Cerebellar nuclear complex (tissue), 1 donor: Measurements from ENCODE around the gene NTN3.
"Not testable (repeated sequence)": the region's sequence is repeated elsewhere in the genome, so short reads cannot be mapped to it uniquely, and the experiment has no call there.

Experiments
- DNase-seq, 2 experiments: peaks; one replicate each; lab custom pipeline; 2025; lab: John Stamatoyannopoulos, UW

Gene NTN3

DNA sequence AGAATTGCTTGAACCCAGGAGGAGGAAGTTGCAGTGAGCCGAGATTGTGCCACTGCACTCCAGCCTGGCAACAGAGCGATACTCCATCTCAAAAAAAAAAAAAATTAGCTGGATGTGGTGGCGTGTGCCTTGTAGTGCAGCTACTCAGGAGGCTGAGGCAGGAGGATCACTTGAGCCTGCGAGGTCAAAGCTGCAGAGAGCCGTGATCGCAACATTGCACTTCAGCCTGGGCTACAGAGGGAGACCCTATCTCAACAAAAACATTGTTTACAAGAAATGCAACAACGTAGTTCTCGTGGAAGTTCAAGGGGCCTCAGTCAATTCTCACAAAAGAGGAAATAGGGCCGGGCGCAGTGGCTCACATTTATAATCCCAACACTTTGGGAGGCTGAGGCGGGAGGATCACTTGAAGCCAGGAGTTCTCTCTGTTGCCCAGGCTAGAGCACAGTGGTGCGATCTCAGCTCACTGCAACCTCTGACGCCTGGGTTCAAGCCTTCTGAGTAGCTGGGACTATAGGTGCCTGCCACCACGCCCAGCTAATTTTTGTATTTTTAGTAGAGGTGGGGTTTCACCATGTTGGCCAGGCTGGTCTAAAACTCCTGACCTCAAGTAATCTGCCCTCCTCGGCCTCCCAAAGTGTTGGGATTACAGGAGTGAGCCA lies 29.8 kb upstream of the NTN3 start:
- DNase-seq: not testable (repeated sequence)

DNA sequence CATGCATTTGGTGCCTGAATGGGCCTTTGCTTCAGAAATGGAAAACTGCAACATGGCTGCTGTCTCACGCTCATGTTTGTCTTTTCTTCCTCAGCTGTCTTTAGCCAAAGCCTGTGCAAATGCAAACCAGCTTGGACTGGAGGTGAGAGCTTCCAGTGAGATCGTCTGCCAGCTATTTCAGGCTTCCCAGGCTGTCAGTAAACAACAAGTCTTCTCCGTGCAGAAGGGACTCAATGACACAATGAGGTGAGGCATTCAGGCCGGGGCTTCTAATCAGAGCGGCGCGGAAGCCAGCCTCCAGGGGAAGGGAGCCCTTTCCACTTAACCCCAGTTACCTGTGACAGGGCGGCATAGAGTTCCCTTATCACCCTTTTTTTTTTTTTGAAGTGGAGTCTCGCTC lies 27.5 kb upstream of the NTN3 start:
- no peak for DNase-seq

DNA sequence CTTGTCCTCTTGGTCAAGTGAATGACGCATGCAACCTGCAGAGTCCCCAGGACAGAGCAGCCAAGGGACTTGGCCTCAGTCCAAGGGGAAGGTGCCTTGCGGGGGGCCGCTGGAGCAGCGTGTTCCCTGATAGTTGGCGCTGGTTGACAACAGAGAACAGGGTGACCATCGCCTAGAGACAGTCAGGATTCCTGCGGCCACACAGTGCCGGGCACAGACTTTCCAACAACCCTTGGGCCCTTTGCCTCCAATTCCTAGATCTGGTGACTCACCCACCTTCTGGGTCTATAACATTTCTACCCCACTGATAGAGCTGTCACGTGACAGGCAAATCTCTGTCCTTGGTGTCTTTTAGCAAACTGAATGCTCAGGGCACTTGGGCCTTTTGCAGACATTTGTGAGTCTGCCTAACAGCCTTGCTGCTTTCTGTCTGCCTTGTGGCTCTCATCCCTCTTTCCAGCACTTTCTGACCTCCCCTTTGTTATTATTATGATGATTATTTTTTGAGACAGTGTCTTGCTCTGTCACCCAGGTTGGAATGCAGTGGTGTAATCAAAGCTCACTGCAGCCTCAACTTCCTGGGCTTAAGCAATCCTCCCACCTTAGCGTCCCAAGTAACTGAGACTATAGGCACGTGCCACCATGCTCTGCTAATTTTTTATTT lies 23.0 kb upstream of the NTN3 start:
- no peak for DNase-seq

DNA sequence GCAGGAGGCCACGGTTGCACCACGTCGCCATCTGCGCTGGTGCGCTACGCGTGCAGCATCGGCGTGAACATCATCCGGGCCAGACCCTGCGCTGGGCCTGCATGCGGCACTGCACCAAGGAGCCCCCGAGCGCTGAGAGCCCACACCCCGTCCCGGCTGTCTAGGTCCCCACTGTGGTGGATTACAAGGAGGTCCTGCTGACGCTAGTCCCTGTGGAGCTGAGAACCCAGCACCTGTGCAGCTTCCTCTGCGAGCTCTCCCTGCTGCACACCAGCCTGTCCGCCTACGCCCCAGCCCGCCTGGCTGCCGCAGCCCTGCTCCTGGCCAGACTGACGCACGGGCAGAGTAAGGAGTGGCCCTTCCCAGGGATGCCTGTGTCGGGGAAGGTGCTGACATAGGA lies 22.0 kb upstream of the NTN3 start:
- no peak for DNase-seq

DNA sequence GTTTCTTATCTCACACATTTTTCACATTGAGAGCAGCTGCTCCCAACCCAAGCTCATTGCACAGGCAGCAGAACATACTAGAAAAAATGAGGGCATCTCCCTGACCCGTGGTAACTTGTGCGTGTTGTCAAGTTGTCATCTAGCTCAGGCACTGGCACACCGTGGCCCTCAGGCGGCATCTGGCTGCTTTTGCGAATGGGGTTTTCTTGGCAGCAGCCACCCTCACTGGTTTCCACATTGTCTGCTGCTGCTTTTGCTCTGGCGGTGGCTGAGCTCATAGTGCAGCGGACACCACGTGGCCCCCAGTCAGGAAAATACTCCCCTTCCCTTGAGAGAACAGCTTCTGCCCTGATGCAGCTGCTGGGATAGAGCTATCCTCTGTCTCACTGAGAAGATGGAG lies 20.6 kb upstream of the NTN3 start:
- DNase-seq: no peak

DNA sequence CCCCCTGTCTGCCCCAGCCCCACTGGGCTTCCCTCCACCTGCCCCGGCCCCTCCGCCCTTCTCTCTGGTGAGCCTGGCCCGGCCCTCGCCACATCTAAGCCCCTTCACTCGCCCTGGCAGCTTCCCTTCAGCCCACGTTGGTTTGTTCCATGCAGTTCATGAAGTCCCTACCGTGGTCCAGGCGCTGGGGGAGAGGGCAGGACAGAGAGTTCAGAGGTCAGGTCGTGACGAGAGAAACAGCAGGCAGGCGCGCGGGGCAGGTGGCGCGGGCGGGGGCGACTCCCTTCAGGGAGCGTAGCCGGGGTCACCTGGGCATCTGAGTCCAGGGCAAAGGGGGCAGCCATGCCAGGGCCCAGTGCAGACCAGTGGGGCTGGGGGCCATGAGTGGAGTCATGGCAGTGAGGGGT lies 20.1 kb upstream of the NTN3 start:
- no peak for DNase-seq

DNA sequence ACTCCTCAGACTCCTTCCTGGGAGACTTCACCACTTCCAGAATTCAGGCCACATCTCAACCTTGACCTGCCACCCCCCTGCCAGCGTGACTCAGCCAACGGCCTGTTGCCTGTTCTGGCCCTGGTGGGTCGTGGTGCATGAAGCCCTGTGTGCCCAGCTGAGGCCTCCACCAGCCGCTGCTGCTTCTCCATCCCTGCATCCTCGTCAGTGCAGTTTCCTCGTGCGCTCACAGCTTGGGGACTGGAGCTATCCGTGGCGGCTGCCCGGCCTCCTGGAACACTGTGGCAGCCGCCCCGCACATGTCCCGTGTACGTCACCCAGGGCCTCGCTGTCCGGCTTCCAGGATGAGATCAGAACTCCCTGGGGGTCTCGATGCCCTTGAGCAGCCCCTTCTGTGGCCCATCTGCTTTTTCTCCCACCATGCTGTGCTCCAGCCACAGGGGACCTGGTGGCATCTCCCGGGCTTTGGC lies 19.2 kb upstream of the NTN3 start:
- DNase-seq: no peak

DNA sequence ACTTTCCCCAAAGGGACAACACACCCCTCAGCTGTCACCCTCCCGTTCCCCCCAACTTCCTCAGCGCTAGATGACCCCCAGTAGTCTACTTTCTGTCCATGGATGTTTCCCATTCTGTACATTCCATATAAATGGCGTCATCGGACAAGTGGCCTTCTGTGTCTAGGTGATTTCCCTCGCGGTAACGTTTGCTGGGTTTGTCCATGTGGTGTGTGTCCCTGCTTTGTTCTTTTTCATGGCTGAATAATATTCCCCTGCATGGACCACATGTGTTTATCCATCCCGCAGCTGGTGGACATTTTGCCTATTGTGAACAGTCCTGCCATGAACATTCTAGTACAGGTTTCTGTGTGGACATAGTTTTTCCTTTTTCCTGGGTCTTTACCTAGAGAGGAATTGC lies 18.4 kb upstream of the NTN3 start:
- no peak for DNase-seq

DNA sequence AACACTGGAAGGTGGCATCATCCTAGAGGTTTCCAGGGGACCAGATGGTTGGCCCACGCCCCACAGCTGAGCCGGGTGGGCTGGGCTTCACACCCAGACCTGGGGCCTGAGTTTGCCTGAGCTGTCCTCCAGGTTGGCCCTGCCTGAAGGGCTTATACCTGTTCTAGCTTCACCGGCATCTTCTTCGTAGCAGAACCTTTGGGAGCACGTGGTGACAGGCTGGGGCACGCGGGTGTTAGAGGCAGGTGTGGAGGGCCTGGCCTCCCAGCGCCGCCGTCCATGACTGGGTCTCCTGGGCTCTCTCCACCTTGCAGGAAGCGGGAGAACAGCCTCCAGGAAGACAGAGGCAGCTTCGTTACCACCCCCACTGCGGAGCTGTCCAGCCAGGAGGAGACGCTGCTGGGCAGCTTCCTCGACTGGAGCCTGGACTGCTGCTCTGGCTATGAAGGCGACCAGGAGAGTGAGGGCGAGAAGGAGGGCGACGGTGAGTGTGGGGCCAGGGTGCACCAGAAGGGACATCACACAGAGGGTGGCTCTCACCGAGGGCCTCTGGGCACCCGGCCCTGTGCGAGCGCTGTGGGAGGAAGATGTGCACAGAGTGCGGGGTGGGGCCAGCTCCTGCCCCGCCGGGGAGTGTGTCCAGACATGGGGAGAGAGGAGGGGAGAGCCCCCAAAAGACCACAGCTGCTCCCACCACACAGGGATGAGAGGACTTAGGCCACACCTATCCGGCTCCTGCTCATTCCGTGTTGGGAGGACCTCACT lies 15.8 kb upstream of the NTN3 start:
- no peak for DNase-seq

DNA sequence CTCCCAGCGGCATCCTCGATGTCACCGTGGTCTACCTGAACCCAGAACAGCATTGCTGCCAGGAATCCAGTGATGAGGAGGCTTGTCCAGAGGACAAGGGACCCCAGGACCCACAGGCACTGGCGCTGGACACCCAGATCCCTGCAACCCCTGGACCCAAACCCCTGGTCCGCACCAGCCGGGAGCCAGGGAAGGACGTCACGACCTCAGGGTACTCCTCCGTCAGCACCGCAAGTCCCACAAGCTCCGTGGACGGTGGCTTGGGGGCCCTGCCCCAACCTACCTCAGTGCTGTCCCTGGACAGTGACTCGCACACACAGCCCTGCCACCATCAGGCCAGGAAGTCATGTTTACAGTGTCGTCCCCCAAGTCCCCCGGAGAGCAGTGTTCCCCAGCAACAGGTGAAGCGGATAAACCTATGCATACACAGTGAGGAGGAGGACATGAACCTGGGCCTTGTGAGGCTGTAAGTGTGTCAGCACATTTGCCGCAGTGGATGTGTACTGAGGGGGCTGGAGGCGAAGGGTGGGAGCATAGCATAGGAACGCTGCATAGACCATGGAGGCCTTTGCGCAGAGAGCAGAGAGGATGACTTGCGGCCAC lies 14.4 kb upstream of the NTN3 start:
- DNase-seq: no peak

DNA sequence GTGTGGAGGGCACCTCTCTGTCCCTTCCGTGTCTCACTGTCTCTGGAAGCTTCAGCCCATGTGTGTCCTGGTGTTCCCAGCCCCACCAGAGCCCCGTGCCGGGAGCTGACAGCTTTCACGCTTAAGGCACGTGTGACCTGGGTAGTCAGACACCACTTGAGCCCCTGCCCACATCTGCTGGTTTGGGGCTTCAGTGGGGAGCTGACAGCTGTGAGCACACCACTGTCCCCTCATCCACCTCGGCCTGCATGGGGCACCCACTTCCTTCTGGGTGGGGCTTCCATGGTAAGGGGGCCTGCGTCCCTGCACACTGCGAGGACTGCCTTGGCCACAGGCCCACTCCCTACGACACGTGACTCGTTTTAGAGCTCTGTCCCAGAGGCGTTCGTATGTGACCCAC lies 13.8 kb upstream of the NTN3 start:
- DNase-seq: no peak

DNA sequence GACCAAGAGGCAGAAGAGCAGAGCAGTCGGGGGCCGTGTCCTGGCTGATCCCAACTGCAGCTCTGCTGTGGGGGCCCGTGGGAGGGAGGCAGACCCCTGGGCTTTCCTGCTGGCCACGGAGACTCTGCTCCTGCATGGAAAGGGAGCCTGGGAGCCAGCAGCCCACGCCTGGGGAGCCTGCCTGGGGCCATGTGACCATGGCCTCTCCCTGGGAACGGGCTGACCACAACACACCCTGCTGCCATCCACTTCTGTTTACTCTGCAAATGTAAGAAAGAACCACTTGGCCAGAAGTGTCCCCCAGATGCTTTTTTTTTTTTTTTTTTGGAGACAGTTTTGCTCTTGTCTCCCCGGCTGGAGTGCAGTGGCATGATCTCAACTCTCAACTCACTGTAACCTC lies 13.2 kb upstream of the NTN3 start:
- DNase-seq: no peak

DNA sequence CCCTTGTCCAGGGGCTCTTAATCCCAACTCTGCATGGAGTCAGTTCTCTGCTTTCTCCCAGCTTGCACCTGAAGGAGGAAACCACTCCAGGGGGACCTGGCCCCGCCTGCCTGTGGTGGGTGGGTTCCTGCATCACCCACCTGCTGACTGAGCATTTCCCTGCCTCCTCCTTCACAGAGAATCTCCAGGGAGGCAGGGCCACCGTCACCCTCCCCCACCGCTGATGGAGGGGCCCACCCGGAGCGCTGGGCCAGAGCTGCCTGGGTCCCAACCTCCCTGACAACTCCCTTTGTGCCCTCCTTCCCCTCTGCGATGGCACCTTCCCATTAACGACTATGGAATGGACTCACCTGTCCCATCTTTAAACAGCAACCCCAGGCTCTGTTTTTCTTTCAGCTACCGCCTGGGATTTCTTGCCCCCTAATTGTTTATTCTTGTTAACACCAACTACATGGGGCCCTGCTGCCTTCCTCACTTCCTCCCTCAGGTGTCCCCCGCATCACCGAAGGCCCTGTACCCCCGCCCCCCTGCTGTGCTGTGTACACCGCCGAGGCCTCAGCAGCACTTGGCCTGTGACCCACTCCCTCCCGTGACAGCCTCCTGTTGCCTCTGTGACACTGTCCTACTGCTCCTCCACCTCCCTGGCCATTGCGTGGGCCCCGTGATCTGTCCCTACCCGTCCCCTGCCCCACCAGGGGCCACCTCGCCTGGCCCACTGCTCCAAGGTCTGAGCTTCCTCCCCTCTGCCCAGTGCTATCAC lies 12.0 kb upstream of the NTN3 start:
- DNase-seq: no peak

DNA sequence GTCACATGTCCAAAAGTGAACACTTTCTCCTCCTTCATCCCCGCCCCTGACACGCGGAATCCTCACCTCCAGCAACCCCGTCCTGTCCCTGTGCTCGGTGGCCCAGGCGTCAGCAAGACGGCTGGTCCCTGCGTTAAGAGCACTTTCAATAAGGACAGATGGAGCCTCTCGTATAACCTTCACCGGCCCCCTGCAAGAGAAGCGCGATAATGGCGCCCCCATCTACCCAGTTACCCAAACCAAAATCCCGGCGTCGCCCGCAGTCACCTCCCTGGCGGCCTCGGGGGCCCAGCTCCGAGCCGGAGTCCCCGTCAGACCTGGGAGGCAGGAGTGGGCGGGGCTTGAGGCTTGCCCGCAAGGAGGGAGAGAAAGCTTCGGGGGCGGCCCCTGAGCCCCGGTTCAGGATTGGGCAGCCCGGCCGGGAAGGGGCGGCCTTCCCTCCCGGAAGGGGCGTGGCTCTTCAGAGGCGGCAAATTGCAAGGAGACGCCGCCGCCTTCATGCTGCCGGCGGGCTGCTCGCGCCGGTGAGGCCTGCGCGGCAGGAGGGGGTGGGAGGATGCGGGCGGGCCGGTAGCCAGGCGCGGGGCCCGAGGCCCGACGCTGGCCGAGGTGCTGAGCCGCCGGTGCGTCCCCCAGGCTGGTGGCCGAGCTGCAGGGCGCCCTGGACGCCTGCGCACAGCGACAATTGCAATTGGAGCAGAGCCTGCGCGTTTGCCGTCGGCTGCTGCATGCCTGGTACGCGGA lies 11.3 kb upstream of the NTN3 start, which contains the start of gene TEDC2:
Gene TEDC2 (plus strand): TSS at position 463 of the 744 bp plus-strand sequence. CDS start 36 bp downstream, at position 499.
- peak; percentile 88 to 89 for DNase-seq

DNA sequence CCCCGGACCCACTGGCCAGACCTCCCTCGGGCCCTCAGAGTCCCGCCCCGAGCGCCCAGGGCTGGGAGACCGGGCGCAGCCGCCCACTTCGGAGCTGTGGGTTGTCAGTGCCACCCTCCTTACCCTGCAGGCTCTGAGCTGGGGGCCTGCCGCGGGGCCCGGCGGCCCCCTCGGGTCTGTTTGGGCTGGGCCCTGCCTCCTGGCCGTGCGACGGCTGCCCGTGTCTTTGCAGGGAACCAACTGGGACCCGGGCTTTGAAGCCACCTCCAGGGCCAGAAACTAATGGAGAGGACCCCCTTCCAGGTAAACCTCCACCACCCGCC lies 10.7 kb upstream of the NTN3 start:
- no peak for DNase-seq

DNA sequence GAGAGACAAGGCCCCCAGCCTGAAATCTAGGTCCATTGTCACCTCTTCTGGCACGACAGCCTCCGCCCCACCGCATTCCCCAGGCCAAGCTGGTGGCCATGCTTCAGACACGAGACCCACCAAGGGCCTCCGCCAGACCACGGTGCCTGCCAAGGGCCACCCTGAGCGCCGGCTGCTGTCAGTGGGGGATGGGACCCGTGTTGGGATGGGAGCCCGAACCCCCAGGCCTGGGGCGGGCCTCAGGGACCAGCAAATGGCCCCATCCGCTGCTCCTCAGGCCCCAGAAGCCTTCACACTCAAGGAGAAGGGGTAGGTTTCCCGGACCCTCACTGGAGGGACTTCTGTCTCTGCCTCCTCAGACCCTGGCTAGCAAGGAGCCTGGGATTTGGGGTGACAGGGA lies 10.2 kb upstream of the NTN3 start:
- DNase-seq: no peak

DNA sequence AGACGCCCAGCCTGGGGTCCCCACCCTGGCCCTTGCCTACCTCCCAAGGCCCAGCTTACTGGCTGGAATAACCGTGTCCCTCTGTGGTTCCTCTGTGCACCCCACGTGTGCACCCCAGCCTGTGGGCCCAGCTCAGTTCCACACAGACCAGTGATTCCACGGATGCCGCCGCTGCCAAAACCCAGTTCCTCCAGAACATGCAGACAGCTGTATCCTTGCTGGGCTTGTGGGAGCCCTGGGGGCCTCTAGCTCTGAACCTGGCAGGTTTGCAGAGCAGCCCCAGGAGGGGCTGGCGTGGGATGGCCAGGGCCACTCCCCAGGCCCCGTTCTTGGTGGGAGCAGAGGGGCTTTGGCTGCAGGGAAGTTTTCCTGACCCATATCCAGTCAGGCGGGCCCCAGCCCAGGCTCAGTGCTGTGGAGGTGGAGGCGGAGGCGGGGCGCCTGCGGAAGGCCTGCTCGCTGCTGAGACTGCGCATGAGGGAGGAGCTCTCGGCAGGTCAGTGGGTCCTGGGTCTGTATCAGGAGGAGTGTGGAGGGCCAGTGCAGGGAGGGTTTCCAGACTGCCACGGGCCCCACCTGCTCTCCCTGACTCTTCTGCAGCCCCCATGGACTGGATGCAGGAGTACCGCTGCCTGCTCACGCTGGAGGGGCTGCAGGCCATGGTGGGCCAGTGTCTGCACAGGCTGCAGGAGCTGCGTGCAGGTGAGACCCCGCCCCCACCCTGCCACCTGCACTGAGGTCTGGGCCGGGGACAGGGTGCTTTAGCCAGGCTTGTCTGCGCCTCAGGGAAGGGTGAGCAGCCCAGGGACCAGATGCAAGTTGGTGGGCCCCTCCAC lies 8.8 kb upstream of the NTN3 start:
- DNase-seq: no peak

DNA sequence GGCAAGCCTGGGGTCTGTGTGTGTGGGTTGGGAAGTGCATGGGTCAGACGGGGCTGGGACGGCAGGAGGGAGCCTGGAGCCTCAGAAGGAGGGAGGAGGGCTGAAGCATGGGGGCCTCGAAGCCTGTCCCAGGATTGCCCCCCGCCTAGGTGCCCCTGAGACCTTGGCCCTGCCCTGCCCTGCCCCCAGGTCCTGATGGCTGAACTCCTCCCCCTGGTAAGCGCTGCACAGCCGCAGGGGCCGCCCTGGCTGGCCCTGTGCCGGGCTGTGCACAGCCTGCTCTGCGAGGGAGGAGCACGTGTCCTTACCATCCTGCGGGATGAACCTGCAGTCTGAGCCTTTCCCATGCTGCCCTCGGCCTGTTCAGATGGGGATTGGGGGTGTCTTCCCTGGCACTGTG lies 6.8 kb upstream of the NTN3 start:
- DNase-seq: no peak

DNA sequence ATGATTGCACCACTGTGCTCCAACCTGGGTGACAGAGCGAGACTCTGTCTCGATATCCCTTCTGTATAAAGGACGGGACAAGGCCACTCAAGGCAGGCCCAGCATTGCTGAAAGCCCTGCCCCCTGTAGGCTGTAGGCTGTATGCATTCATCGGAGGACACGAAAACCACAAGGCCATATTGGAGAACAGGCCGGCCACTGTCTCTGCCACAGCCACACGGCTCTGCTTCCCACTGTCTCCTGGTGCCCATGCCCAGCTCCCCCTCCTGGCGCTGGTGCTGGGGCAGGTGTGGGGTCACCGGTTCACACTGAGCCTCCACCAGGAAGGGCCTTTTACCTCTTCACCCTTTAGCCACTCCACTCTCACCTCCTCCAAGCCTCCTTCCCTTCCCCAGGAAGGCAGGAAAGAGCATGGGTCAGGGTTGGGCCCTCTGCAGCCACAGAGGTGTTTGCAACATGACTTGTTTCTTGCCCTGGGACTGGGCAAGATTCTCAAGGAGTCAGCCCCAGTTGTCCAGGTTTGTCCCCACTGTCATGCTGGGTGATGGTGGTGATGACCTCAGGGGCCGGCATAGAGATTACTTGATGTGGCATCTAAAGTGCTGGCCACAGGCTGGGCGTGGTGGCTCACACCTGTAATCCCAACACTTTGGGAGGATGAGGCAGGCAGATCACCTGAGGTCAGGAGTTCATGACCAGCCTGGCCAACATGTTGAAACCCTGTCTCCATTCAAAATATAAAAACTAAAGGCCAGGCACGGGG lies 5.3 kb upstream of the NTN3 start:
- DNase-seq: no peak
